SU-DHL-6 (cell line): Measurements from ENCODE around the gene HK1.

Source experiments
- H2AFZ ChIP-seq: fragments of 200-600 bp; sonication (generic); 2 replicates; pipeline ENCODE4 v1.6.1; 2014; ENCODE audit warnings: low read depth, mild to moderate bottlenecking, moderate library complexity, mixed read lengths, antibody characterized with exemption, low read length; ENCODE audit not compliant: severe bottlenecking
- H3F3A ChIP-seq: fragments of 200-600 bp; shearing (Covaris generic); 2 replicates; pipeline ENCODE4 v1.6.0; 2016; ENCODE audit warnings: antibody characterized with exemption, mild to moderate bottlenecking; ENCODE audit not compliant: insufficient read depth
- H3K27ac ChIP-seq: fragments of 200-600 bp; sonication (generic); 2 replicates; pipeline ENCODE4 v1.5.1; 2016; ENCODE audit warnings: low read depth, mild to moderate bottlenecking, low read length, moderate library complexity, mixed read lengths
- H3K27me3 ChIP-seq: fragments of 200-600 bp; sonication (generic), shearing (Covaris generic); 2 replicates; pipeline ENCODE4 v1.6.0; 2014; ENCODE audit warnings: mild to moderate bottlenecking, low read length
- H3K36me3 ChIP-seq: fragments of 200-600 bp; sonication (generic); 2 replicates; pipeline ENCODE4 v1.6.1; 2014; ENCODE audit warnings: mild to moderate bottlenecking, low read length, mixed read lengths
- H3K4me2 ChIP-seq: fragments of 300-600, 200-600 bp; shearing (Covaris generic), sonication (generic); 2 replicates; pipeline ENCODE4 v1.6.0; 2014; ENCODE audit warnings: low read length, low read depth, mild to moderate bottlenecking; ENCODE audit not compliant: poor library complexity, severe bottlenecking
- H3K4me3 ChIP-seq: fragments of 200-600 bp; sonication (generic); 2 replicates; pipeline ENCODE4 v1.5.1; 2014; ENCODE audit warnings: antibody characterized with exemption, low read length, mild to moderate bottlenecking, mixed read lengths; ENCODE audit not compliant: insufficient read depth, poor library complexity, severe bottlenecking
- H3K79me2 ChIP-seq: fragments of 200-600 bp; sonication (generic); 2 replicates; pipeline ENCODE4 v1.6.1; 2014; ENCODE audit warnings: mild to moderate bottlenecking, low read length, moderate library complexity; ENCODE audit not compliant: insufficient read depth
- H3K9ac ChIP-seq: fragments of 200-600 bp; sonication (generic); 2 replicates; pipeline ENCODE4 v1.7.0; 2014; ENCODE audit warnings: mild to moderate bottlenecking, low read length
- H3K9me2 ChIP-seq: fragments of 200-600 bp; sonication (generic); replicated peaks from 2 replicates; pipeline ENCODE4 v1.6.1; 2014; ENCODE audit warnings: low read length; ENCODE audit not compliant: insufficient read depth
- H3K9me3 ChIP-seq: fragments of 200-600 bp; sonication (generic); 2 replicates; pipeline ENCODE4 v1.6.1; 2014; ENCODE audit warnings: low read length, mixed read lengths; ENCODE audit not compliant: insufficient read depth
- H4K20me1 ChIP-seq: fragments of 200-600 bp; sonication (generic); 2 replicates; pipeline ENCODE4 v1.6.1; 2014; ENCODE audit warnings: low read depth, mild to moderate bottlenecking, antibody characterized with exemption, low read length, moderate library complexity, mixed read lengths
- EZH2phosphoT487 ChIP-seq: fragments of 200-600 bp; sonication (generic), shearing (Covaris generic); conservative IDR thresholded peaks from 2 replicates; pipeline ENCODE4 v1.6.1; 2018; ENCODE audit warnings: mild to moderate bottlenecking, antibody characterized with exemption, low read length, moderate library complexity, mixed read lengths
- TF ChIP-seq, protein P1 (sequence below): fragments of 200-600 bp; sonication (generic); IDR thresholded peaks from one replicate; pipeline ENCODE4 v1.5.1; 2017; ENCODE audit warnings: antibody characterized with exemption, mild to moderate bottlenecking, low read length, moderate library complexity; ENCODE audit not compliant: insufficient read depth, poor library complexity, severe bottlenecking

The HK1 gene

DNA sequence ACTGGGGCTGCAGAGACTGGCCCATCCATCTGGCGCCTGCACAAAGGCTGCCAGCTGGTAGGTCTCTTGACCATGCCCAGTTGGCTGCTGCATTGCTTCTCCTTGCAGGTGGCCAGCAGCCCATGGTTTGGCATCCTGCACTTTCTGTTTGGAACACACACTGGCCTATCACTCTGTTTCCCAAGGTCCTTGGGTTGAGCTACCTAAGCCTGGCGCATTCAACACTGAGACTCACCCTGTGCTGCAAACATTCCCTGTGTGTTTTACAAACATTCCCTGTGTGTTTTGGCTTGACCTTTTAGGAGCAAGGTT, 83.0 kb downstream of the HK1 start:
- H3K9me2 ChIP-seq, result no peaks in the 10 kb centered on the region
- H3K4me2 ChIP-seq, result no peak overlapping the region
- H3K27ac ChIP-seq, result no peak overlapping the region
- H3F3A ChIP-seq, result no peaks in the 10 kb centered on the region
- H4K20me1 ChIP-seq, result no peaks in the 10 kb centered on the region
- no peaks in the 10 kb centered on the region for H3K36me3 ChIP-seq
- H3K9ac ChIP-seq, result no peak overlapping the region
- no peak overlapping the region for H3K4me3 ChIP-seq
- no peak for TF ChIP-seq EZH2phosphoT487
- TF ChIP-seq, protein P1, sequence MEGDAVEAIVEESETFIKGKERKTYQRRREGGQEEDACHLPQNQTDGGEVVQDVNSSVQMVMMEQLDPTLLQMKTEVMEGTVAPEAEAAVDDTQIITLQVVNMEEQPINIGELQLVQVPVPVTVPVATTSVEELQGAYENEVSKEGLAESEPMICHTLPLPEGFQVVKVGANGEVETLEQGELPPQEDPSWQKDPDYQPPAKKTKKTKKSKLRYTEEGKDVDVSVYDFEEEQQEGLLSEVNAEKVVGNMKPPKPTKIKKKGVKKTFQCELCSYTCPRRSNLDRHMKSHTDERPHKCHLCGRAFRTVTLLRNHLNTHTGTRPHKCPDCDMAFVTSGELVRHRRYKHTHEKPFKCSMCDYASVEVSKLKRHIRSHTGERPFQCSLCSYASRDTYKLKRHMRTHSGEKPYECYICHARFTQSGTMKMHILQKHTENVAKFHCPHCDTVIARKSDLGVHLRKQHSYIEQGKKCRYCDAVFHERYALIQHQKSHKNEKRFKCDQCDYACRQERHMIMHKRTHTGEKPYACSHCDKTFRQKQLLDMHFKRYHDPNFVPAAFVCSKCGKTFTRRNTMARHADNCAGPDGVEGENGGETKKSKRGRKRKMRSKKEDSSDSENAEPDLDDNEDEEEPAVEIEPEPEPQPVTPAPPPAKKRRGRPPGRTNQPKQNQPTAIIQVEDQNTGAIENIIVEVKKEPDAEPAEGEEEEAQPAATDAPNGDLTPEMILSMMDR, result no peak
- H3K9me3 ChIP-seq, result no peaks in the 10 kb centered on the region
- H3K79me2 ChIP-seq, result no peaks in the 10 kb centered on the region
- no peaks in the 10 kb centered on the region for H3K27me3 ChIP-seq
- H2AFZ ChIP-seq, result no peak overlapping the region

DNA sequence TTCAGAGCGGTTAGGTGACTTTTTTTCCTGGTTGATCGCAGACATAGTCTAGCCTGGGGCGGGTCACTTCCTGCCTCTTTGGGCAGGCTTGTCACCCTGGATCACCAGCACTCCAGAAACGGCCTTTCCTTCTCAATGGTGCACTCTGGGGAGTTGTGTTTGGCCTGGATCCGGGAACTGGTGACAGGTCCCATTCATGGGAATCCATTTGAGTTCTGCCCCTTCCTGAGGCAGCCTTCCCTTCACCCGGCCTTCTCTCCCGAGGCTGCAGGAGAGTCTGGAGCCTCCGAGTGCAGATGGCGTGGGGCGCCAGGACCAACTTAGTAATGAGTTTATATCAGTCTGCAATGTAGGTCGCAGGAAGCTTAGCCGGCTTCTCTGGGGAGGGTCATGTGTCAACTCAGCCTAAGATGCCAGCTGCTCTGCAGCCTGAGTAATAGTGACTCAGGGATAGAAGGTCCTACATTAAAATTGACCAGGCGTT, 84.2 kb downstream of the HK1 start:
- no peak overlapping the region for H3K4me3 ChIP-seq
- H2AFZ ChIP-seq, result no peak overlapping the region
- no peaks in the 10 kb centered on the region for H3F3A ChIP-seq
- H3K27me3 ChIP-seq, result no peaks in the 10 kb centered on the region
- H3K4me2 ChIP-seq, result no peak overlapping the region
- no peaks in the 10 kb centered on the region for H3K9me2 ChIP-seq
- H3K9me3 ChIP-seq, result no peaks in the 10 kb centered on the region
- TF ChIP-seq EZH2phosphoT487, result no peak
- TF ChIP-seq, protein P1, result no peak
- no peak overlapping the region for H3K9ac ChIP-seq
- H3K36me3 ChIP-seq, result no peaks in the 10 kb centered on the region
- no peak overlapping the region for H3K27ac ChIP-seq
- H4K20me1 ChIP-seq, result no peaks in the 10 kb centered on the region
- no peaks in the 10 kb centered on the region for H3K79me2 ChIP-seq

DNA sequence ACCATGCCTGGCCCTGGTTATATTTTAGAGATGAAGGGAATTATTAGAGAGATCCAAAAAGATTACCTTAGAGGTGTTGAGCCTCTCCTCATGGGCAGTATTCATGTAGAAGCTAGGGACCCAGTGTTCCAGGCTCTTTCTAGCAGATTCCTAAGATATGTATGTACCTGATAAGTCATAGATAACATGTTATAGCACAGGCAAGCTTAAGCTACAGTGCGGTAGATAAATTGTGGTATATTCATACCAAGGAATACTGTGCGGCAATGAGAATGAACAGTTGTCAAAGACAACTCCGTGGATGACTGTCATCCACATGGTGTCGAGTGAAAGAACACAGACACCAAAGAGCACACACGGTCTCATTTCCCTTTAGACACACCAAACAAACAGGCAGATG, 85.4 kb downstream of the HK1 start:
- H3K9ac ChIP-seq, result no peak overlapping the region
- H3K9me2 ChIP-seq, result no peaks in the 10 kb centered on the region
- H3K36me3 ChIP-seq, result no peaks in the 10 kb centered on the region
- H3K27ac ChIP-seq, result no peak overlapping the region
- no peak overlapping the region for H3K4me3 ChIP-seq
- TF ChIP-seq, protein P1, result no peak
- no peak for TF ChIP-seq EZH2phosphoT487
- H3K27me3 ChIP-seq, result no peaks in the 10 kb centered on the region
- H3K4me2 ChIP-seq, result no peak overlapping the region
- H4K20me1 ChIP-seq, result no peaks in the 10 kb centered on the region
- H2AFZ ChIP-seq, result no peak overlapping the region
- no peaks in the 10 kb centered on the region for H3K9me3 ChIP-seq
- no peaks in the 10 kb centered on the region for H3F3A ChIP-seq
- H3K79me2 ChIP-seq, result no peaks in the 10 kb centered on the region
